Panc1 (cell line): ENCODE data around the gene CIAO3. TPM values are rescaled to one million over a fixed set of nuclear protein-coding genes. Genes with fewer than 3 reads are reported as not detected.
"Not testable (repeated sequence)": the region's sequence is repeated elsewhere in the genome, so short reads cannot be mapped to it uniquely, and the experiment has no call there.

Experiments used
- ATAC-seq: fragments of 200-7000 bp; cut with Tn5 transposase; 2 replicates; pipeline ENCODE4 v1.9.1; 2020; ENCODE audit warnings: mild to moderate bottlenecking, moderate library complexity
- BruUV-seq: library from RNA; stranded (reverse); fragments of 400-500 nt; replicated peaks from 2 replicates; lab custom pipeline; 2021; lab: Mats Ljungman, UMichigan
- CTCF ChIA-PET: fragments of 300-600 bp; sonication (Branson Sonifier 250); formaldehyde crosslinking; loops from one replicate; lab custom pipeline; 2022; ENCODE audit warnings: antibody characterized with exemption; lab: Charles Lee
- POLR2A ChIA-PET: fragments of 300-600 bp; sonication (Branson Sonifier 250); formaldehyde crosslinking; loops from one replicate; lab custom pipeline; 2022; ENCODE audit warnings: antibody characterized with exemption; lab: Charles Lee
- DNase-seq: peaks from one replicate; pipeline ENCODE4 v3.0.0-alpha.2; 2010; ENCODE audit warnings: low read depth, low spot score
- H3K27ac ChIP-seq: 2 replicates; pipeline ENCODE4 v1.5.1; 2011; ENCODE audit warnings: mild to moderate bottlenecking, low read length, inconsistent platforms
- H3K27me3 ChIP-seq: fragments of 200-500 bp; sonication (Bioruptor generic); 2 replicates; pipeline ENCODE4 v1.6.0; 2014; ENCODE audit warnings: low read length, inconsistent platforms; ENCODE audit not compliant: control insufficient read depth, insufficient read depth
- H3K36me3 ChIP-seq: fragments of 200-500 bp; sonication (Bioruptor generic); 2 replicates; pipeline ENCODE4 v1.5.1; 2014; ENCODE audit warnings: inconsistent platforms, mild to moderate bottlenecking, low read length, moderate library complexity; ENCODE audit not compliant: control insufficient read depth, insufficient read depth
- H3K4me1 ChIP-seq: 2 replicates; pipeline ENCODE4 v1.5.1; 2011; ENCODE audit warnings: inconsistent platforms, mild to moderate bottlenecking, low read length, moderate library complexity; ENCODE audit not compliant: control insufficient read depth, insufficient read depth
- H3K4me3 ChIP-seq, 2 experiments: 2 replicates each; pipeline ENCODE4 v1.5.1; 2011 to 2012; ENCODE audit warnings: low read depth in 2 of 2, low read length in 2 of 2, mild to moderate bottlenecking in 2 of 2, inconsistent platforms in 1 of 2, moderate library complexity in 1 of 2
- H3K9me3 ChIP-seq: fragments of 200-500 bp; sonication (Bioruptor generic); 2 replicates; pipeline ENCODE4 v1.5.1; 2014; ENCODE audit warnings: low read depth, mild to moderate bottlenecking, inconsistent platforms, low read length, moderate library complexity; ENCODE audit not compliant: control insufficient read depth, insufficient read depth
- POLR2AphosphoS5 ChIP-seq: IDR thresholded peaks from 2 replicates; pipeline ENCODE4 v1.6.1; 2012; ENCODE audit warnings: mild to moderate bottlenecking, low read depth, low read length, moderate library complexity
- SIN3A ChIP-seq: IDR thresholded peaks from 2 replicates; pipeline ENCODE4 v1.6.1; 2012; ENCODE audit warnings: low read depth, mild to moderate bottlenecking, low read length, moderate library complexity, borderline replicate concordance; ENCODE audit not compliant: insufficient read depth
- TCF7L2 ChIP-seq: IDR thresholded peaks from 2 replicates; pipeline ENCODE4 v1.6.1; 2011; ENCODE audit warnings: mild to moderate bottlenecking, low read depth, low read length, inconsistent platforms
- in situ Hi-C: cut with HindIII; loops from 2 replicates; pipeline ENCODE4 v1.10.0; 2016; ENCODE audit warnings: low sequenced_read_pairs, low pct_unique_long_range_greater_than_20kb
- intact Hi-C: fragments of 100-400 bp; cut with micrococcal nuclease; formaldehyde crosslinking; loops from one replicate; pipeline ENCODE4 v1.10.0; 2022; ENCODE audit not compliant: unreplicated experiment
- total RNA-seq: library from RNA; stranded (reverse); gene quantifications from one replicate; pipeline ENCODE4 v1.2.1, GENCODE V29; 2021; ENCODE audit not compliant: unreplicated experiment
- TF ChIP-seq, protein P1 (sequence below), 2 experiments: IDR thresholded peaks; 2 replicates each; pipeline ENCODE4 v1.6.1; 2011 to 2012; ENCODE audit warnings: low read depth in 2 of 2, control low read depth in 1 of 2, low read length in 1 of 2, mild to moderate bottlenecking in 1 of 2, moderate library complexity in 1 of 2; ENCODE audit not compliant: insufficient read depth in 1 of 2
- TF ChIP-seq, protein P2 (sequence below): fragments of 450-650 bp; IDR thresholded peaks from 2 replicates; pipeline ENCODE4 v1.5.1; 2017; ENCODE audit warnings: mild to moderate bottlenecking

The CIAO3 gene
- total RNA-seq, 1 experiment from 2014 or later, result 34.0 TPM

DNA sequence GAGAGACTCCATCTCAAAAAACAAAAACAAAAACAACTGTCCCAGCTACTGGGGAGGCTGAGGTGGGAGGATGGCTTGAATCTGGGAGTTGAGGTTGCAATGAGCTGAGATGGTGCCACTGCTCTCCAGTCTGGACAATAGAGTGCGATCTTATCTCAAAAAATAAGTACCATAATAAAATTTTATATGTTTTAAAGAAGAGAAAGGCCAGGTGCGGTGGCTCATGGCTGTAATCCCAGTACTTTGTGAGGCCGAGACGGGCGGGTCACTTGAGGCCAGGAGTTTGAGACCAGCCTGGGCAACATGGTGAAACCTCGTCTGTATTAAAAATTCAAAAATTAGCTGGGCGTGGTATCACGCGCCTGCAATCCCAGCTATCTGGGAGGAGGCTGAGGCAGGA is 36.0 kb upstream of the CIAO3 start:
- ChIA-PET CTCF (no interaction called here), POLR2A (interaction anchor here (1.2 kb wide), 1 partner anchor 11 kb away, joined by 11 read pairs; no protein-coding TSS in a partner anchor)
- peaks cover 10% of the 10 kb centered on the region for H3K4me1 ChIP-seq
- DNase-seq (no peak), ATAC-seq (no peak)
- no TSS peak for BruUV-seq
- in situ Hi-C loops, result no loop called here
- no peaks in the 10 kb centered on the region for H3K9me3 ChIP-seq
- no peaks in the 10 kb centered on the region for H3K36me3 ChIP-seq
- TF ChIP-seq TCF7L2 (no peak), SIN3A (no peak)
- TF ChIP-seq, protein P1, sequence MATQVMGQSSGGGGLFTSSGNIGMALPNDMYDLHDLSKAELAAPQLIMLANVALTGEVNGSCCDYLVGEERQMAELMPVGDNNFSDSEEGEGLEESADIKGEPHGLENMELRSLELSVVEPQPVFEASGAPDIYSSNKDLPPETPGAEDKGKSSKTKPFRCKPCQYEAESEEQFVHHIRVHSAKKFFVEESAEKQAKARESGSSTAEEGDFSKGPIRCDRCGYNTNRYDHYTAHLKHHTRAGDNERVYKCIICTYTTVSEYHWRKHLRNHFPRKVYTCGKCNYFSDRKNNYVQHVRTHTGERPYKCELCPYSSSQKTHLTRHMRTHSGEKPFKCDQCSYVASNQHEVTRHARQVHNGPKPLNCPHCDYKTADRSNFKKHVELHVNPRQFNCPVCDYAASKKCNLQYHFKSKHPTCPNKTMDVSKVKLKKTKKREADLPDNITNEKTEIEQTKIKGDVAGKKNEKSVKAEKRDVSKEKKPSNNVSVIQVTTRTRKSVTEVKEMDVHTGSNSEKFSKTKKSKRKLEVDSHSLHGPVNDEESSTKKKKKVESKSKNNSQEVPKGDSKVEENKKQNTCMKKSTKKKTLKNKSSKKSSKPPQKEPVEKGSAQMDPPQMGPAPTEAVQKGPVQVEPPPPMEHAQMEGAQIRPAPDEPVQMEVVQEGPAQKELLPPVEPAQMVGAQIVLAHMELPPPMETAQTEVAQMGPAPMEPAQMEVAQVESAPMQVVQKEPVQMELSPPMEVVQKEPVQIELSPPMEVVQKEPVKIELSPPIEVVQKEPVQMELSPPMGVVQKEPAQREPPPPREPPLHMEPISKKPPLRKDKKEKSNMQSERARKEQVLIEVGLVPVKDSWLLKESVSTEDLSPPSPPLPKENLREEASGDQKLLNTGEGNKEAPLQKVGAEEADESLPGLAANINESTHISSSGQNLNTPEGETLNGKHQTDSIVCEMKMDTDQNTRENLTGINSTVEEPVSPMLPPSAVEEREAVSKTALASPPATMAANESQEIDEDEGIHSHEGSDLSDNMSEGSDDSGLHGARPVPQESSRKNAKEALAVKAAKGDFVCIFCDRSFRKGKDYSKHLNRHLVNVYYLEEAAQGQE (IDR thresholded peaks at IDR 0.05; ENCODE audit: insufficient read depth in 1 of 2, low read depth in 2 of 2, low read length in 1 of 2), result no peak
- TF ChIP-seq, protein P2, sequence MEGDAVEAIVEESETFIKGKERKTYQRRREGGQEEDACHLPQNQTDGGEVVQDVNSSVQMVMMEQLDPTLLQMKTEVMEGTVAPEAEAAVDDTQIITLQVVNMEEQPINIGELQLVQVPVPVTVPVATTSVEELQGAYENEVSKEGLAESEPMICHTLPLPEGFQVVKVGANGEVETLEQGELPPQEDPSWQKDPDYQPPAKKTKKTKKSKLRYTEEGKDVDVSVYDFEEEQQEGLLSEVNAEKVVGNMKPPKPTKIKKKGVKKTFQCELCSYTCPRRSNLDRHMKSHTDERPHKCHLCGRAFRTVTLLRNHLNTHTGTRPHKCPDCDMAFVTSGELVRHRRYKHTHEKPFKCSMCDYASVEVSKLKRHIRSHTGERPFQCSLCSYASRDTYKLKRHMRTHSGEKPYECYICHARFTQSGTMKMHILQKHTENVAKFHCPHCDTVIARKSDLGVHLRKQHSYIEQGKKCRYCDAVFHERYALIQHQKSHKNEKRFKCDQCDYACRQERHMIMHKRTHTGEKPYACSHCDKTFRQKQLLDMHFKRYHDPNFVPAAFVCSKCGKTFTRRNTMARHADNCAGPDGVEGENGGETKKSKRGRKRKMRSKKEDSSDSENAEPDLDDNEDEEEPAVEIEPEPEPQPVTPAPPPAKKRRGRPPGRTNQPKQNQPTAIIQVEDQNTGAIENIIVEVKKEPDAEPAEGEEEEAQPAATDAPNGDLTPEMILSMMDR, result no peak
- no peak overlapping the region for H3K27ac ChIP-seq
- no peaks in the 10 kb centered on the region for H3K27me3 ChIP-seq
- no peak overlapping the region for H3K4me3 ChIP-seq
- intact Hi-C loops, result no loop called here

DNA sequence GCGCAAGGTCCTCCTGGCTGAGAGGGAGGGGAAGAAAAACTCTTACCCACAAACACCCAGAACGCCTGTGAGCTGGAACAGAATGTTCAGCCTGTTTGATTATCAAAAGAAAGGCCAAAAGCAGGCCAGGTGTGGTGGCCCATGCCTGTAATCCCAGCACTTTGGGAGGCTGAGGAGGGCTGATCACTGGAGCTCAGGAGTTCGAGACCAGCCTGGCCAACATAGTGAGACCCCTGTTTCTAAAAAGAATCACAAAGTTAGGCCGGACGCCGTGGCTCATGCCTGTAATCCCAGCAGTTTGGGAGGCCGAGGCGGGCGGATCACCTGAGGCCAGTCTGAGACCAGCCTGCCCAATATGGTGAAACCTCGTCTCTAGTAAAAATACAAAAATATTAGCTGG is 35.5 kb upstream of the CIAO3 start:
- H3K27me3 ChIP-seq, intact Hi-C loops, ATAC-seq, H3K36me3 ChIP-seq, H3K9me3 ChIP-seq, H3K4me3 ChIP-seq, CTCF ChIA-PET, BruUV-seq, H3K27ac ChIP-seq, DNase-seq, in situ Hi-C loops: not testable (repeated sequence)
- POLR2A ChIA-PET, result interaction anchor here (1.2 kb wide), 1 partner anchor 11 kb away, joined by 11 read pairs; no protein-coding TSS in a partner anchor
- peaks cover 10% of the 10 kb centered on the region for H3K4me1 ChIP-seq

DNA sequence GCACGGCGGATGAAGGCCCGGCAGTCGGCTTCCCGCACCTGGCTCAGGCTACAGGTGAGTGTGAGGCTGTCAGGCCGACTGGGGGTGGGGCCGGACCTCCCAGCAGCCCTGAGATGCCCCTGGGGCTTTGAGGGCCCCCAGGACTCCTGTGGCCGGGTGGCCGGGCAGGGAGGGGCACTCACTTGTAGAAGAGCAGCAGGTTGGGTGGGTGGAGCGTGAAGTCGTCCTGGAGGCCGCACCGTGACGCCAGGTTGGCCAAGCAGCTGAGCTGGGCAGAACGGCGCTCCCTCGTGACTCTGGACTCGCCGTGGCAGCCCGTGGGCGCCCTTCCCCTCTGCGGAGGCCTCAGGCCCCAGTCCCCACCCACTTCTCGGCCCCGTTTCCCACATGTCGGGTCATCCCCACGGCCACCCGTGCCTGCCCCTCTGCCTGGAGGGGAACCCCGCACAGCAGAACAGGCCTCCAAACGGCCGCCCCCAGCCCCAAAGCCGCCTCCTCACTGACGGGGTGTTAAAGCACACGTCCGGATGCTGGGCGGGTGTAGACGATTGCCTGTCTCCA is 34.5 kb upstream of the CIAO3 start:
- Histone ChIP-seq H3K9me3 (no peaks in the 10 kb centered on the region), H3K4me1 (peaks cover 10% of the 10 kb centered on the region), H3K27ac (no peak overlapping the region), H3K36me3 (no peaks in the 10 kb centered on the region), H3K4me3 (no peak overlapping the region), H3K27me3 (no peaks in the 10 kb centered on the region)
- ChIA-PET POLR2A (no interaction called here), CTCF (interaction anchor here (0.6 kb wide), 1 partner anchor 30 kb away, joined by 3 read pairs; no protein-coding TSS in a partner anchor)
- BruUV-seq, result no TSS peak
- intact Hi-C loops (no loop called here), in situ Hi-C loops (no loop called here)
- DNase-seq (no peak), ATAC-seq (no peak)
- TF ChIP-seq SIN3A, result no peak
- TF ChIP-seq POLR2AphosphoS5, result no peak
